ENCODE results near the gene GBA3.

Gene GBA3

GRCh38 chr4:22692736-22693135, at the start of gene GBA3:
Gene GBA3, plus strand, starts transcription at chr4:22692937.
- FAIRE-seq: no peak
- DNase-seq (ENCODE audit: extremely low spot score, insufficient read length, low read depth): no peak

- DNase-seq (ENCODE audit: extremely low spot score, insufficient read length, low read depth) (no peak), FAIRE-seq (no peak)
Observed at GRCh38 chr4:22643952-22644351, 48.8 kb upstream of the GBA3 start.

DNA sequence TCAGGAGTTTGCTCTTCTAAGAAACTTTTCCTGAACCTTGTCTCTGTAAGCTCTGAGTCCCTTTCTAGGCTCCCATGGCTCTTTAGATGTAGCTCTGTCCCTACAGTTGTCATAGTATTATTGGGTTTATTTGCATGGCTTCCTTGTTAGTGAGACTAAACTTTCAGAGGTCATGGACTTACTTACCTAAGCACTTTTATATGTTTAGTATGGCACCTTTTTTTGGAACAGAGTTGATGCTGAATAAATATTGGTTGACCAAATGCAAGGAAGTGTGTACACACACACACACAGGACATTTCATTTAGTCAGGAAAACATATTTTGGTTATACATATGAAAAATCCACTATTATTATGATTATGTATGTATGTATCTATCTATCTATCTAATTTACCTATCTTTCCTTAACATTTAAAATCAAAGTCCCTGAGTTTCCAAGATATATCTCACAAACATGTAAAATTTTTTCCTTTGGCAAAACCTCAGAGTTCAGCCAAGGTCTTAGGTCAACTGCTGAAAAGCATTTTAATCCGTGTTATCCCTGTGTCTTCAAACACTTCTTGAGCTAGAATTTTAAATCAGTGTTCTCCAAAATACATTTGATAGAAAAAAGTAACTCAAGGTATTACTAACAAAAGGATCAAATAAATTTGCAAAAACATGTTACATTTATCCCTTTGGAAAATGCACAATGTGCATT, 47.1 kb upstream of the GBA3 start:
- FAIRE-seq: no peak
- DNase-seq (ENCODE audit: extremely low spot score, insufficient read length, low read depth): no peak

DNA sequence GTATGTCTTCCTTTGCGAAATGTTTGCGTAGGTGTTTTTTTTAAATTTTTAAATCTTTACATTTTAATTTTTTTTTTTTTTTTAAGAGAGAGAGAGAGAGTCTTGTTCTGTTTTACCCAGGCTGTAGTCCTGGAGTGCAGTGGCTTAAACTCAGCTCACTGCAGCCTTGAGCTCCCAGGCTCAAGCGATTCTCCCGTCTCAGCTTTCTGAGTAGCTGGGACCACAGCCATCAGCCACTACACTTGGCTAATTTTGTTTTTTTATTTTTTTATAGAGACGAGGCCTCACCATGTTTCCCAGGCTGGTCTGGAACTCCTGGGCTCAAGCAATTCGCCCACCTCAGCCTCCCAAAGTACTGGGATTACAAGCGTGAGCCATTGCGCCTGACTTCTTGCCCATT, 43.7 kb upstream of the GBA3 start:
- DNase-seq (ENCODE audit: extremely low spot score, insufficient read length, low read depth): no peak
- FAIRE-seq: no peak

GRCh38 chr4:22650771-22651170, 42.0 kb upstream of the GBA3 start:
- DNase-seq (ENCODE audit: extremely low spot score, insufficient read length, low read depth): no peak
- no peak for FAIRE-seq

DNA sequence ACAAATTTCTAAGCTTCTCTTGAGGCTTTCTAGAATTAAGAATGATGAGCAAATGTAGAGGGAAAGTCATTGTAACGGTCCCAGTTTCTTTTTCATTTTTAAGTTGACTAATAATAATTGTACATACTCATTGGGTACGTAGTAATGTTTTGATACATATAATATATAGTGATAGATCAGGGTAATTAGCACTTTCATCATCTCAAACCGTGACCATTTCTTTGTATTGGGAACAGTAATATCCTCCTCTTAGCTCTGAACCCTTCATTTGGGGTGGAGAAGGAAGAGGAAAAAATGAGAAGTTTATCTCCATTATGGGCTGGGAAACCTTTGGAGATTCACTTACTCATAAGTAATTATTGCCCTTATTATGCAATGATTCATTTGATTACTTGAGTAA, 39.0 kb upstream of the GBA3 start:
- DNase-seq (ENCODE audit: extremely low spot score, insufficient read length, low read depth): no peak
- no peak for FAIRE-seq

GRCh38 chr4:22661443-22661842, 31.3 kb upstream of the GBA3 start:
- no peak for DNase-seq (ENCODE audit: extremely low spot score, insufficient read length, low read depth)
- no peak for FAIRE-seq

GRCh38 chr4:22667332-22667940, 25.3 kb upstream of the GBA3 start:
- FAIRE-seq (no peak), DNase-seq (ENCODE audit: extremely low spot score, insufficient read length, low read depth) (no peak)

- no peak for FAIRE-seq
- no peak for DNase-seq (ENCODE audit: extremely low spot score, insufficient read length, low read depth)
Observed at GRCh38 chr4:22668301-22668700, 24.4 kb upstream of the GBA3 start.

- FAIRE-seq (no peak), DNase-seq (ENCODE audit: extremely low spot score, insufficient read length, low read depth) (no peak)
Observed at GRCh38 chr4:22668702-22669101, 24.0 kb upstream of the GBA3 start.

DNA sequence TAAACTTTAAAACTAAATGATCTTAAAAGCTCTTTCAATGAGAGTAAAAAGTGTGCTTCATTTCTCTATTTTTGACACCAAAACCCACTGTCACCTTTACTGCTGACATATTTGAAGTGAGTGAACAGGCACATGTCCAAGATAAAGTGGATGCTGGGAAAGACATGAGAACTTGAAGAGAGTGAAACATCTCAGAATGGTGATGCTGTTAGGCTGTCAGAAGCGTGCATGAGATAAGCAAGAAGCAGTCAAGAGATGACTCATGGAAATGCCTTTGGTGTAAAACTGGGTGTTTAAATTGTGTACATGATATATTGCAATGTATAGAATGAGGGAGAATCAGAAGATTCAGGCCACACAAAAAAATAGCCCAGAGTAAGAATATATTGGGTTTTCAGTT, 21.8 kb upstream of the GBA3 start:
- FAIRE-seq (no peak), DNase-seq (ENCODE audit: extremely low spot score, insufficient read length, low read depth) (no peak)

DNA sequence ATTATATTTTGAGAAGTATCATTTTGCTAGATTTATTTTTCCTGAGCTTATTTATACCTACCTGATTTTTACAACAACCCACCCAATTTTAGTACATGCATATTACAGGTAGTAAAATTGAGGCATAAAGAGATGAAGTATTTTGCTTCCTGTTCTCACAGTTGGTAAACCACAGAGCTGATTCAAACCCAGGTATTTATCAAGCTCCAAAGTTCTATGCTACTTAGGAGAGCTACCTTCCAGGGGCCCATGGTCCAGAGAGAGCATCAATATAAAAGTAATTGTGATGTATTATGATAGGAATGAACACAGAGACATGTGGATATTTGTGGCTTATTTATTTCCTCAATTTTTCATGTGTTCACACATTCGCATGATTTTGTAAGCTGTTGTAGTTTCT, 20.2 kb upstream of the GBA3 start:
- DNase-seq (ENCODE audit: extremely low spot score, insufficient read length, low read depth) (no peak), FAIRE-seq (no peak)

GRCh38 chr4:22672944-22673343, 19.8 kb upstream of the GBA3 start:
- FAIRE-seq (no peak), DNase-seq (ENCODE audit: extremely low spot score, insufficient read length, low read depth) (no peak)

- DNase-seq (ENCODE audit: extremely low spot score, insufficient read length, low read depth) (no peak), FAIRE-seq (no peak)
Observed at GRCh38 chr4:22674700-22675099, 18.0 kb upstream of the GBA3 start.

- DNase-seq (ENCODE audit: extremely low spot score, insufficient read length, low read depth) (no peak), FAIRE-seq (no peak)
Observed at GRCh38 chr4:22676063-22676462, 16.7 kb upstream of the GBA3 start.

GRCh38 chr4:22677780-22678179, 15.0 kb upstream of the GBA3 start:
- FAIRE-seq (no peak), DNase-seq (ENCODE audit: extremely low spot score, insufficient read length, low read depth) (no peak)

DNA sequence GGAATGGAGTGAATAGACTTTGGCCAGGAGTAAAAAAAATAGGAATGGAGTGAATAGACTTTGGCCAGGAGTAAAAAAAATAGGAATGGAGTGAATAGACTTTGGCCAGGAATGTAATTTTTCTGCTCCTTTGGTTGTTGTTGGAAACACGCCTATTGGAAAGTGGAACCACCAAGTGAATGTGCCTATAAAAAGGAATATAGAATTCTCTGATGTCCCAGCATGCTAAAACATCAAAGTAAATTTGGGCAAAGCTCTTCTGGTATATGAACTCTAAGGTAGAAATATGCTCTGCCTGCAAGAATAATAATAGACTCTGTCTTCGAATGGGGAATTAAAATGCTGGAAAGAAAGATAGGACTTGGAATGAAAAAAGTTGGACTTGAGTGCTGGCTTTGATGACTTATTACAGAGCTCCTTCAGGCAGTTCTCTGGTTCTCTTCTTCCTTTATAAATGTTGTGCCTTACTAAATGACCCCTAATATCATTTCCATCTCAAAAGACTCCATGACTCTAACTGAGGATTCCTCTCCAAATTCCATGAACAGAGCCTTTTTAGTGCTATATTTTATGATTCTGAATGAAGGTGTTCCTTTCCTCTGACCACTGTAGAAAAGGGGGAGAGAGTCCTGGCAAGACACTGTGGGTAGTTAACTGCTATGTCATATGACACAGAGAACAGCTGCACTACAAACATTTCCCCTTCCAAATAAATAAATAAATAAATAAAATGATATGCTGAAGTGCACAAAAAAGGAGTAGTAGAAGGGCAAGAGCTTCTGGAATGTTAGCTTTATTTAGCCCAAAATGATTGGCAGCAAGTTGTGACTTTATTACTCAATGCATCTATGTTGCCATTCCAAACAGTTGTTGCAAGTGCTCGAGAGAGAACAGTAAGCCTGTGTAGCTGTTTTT, 13.5 kb upstream of the GBA3 start:
- no peak for DNase-seq (ENCODE audit: extremely low spot score, insufficient read length, low read depth)
- FAIRE-seq: no peak

GRCh38 chr4:22680065-22680642, 12.6 kb upstream of the GBA3 start:
- no peak for FAIRE-seq
- no peak for DNase-seq (ENCODE audit: extremely low spot score, insufficient read length, low read depth)

- DNase-seq (ENCODE audit: extremely low spot score, insufficient read length, low read depth) (no peak), FAIRE-seq (no peak)
Observed at GRCh38 chr4:22683726-22684125, 9.0 kb upstream of the GBA3 start.

GRCh38 chr4:22686141-22686540, 6.6 kb upstream of the GBA3 start:
- FAIRE-seq (no peak), DNase-seq (ENCODE audit: extremely low spot score, insufficient read length, low read depth) (no peak)

DNA sequence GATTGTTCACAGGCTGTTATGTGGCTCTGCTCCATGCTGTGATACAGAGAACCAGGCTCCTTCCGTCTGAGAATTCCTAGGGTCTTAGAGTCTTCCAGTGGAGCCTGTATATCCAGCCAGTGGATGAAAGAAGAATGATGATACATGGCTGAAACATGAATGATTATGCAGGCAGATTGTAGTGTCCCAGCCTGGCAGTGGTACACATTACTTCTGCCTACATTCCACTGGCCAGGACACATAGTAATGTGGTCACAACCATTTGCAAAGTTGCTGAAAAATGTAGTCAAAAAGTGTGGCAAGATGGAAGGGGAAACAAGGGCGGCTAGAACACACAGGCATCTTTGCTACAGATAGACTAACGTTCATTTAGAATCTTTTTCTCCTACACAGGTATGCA, 4.5 kb upstream of the GBA3 start:
- DNase-seq (ENCODE audit: extremely low spot score, insufficient read length, low read depth) (no peak), FAIRE-seq (no peak)

Data from GM18507 (cell line).